HCT116 (cell line): ENCODE measurements around the gene SLC43A3. TPM values are rescaled to one million over a fixed set of nuclear protein-coding genes. Genes with fewer than 3 reads are reported as not detected.

Source experiments
- ATAC-seq: fragments of 200-7000 bp; cut with Tn5 transposase; 2 replicates; pipeline ENCODE4 v1.9.1; 2020; ENCODE audit warnings: mild to moderate bottlenecking, moderate library complexity
- BruUV-seq: library from RNA; stranded (reverse); fragments of 400-500 nt; replicated peaks from 2 replicates; lab custom pipeline; 2021; lab: Mats Ljungman, UMichigan
- CTCF ChIA-PET: fragments of 300-600 bp; sonication (Branson Sonifier 250); formaldehyde crosslinking; loops from one replicate; lab custom pipeline; 2021; ENCODE audit warnings: antibody characterized with exemption; lab: Charles Lee
- POLR2A ChIA-PET: fragments of 300-600, 350-600 bp; sonication (Branson Sonifier 250); formaldehyde crosslinking; loops from one replicate; lab custom pipeline; 2021; ENCODE audit warnings: antibody characterized with exemption; lab: Charles Lee
- RAD21 ChIA-PET, 2 experiments: fragments of 300-600 bp; sonication (Branson Sonifier 250); formaldehyde crosslinking; loops; one replicate each; lab custom pipeline; 2023; ENCODE audit warnings: low total read pairs in 2 of 2; ENCODE audit not compliant: uncharacterized antibody in 2 of 2, unreplicated experiment in 2 of 2, low non-redundant PET in 1 of 2; lab: Charles Lee
- DNase-seq: peaks from one replicate; pipeline ENCODE4 v3.0.0-alpha.2; 2010; ENCODE audit warnings: low read depth, low spot score
- H2AFZ ChIP-seq: fragments of 200-600 bp; shearing (Covaris generic), sonication (generic); 2 replicates; pipeline ENCODE4 v1.6.1; 2017; ENCODE audit warnings: low read depth, mixed run types, mixed read lengths, antibody characterized with exemption, low read length; ENCODE audit not compliant: poor library complexity, severe bottlenecking
- H3K27ac ChIP-seq: 2 replicates; pipeline ENCODE4 v1.5.1; 2012; ENCODE audit warnings: low read depth, low read length
- H3K27me3 ChIP-seq: fragments of 200-600 bp; sonication (generic); 2 replicates; pipeline ENCODE4 v1.6.1; 2016; ENCODE audit warnings: mixed run types, low read length, mixed read lengths; ENCODE audit not compliant: insufficient read depth
- H3K36me3 ChIP-seq, 2 experiments: fragments of 200-500 bp in 1 of 2; fragments of 200-600 bp in 1 of 2; sonication (Bioruptor generic) in 1 of 2; sonication (generic) in 1 of 2; 2 replicates each; pipeline versions ENCODE4 v1.5.1 to v1.6.1; 2014 to 2016; ENCODE audit warnings: low read length in 2 of 2, inconsistent platforms in 1 of 2, mixed read lengths in 1 of 2, mixed run types in 1 of 2; ENCODE audit not compliant: insufficient read depth in 2 of 2, control insufficient read depth in 1 of 2
- H3K4me1 ChIP-seq, 2 experiments: fragments of 200-600 bp in 1 of 2; sonication (generic) in 1 of 2; 2 replicates each; pipeline versions ENCODE4 v1.5.1 to v1.6.1; 2012 to 2017; ENCODE audit warnings: low read length in 2 of 2, inconsistent platforms in 1 of 2, mild to moderate bottlenecking in 1 of 2, mixed read lengths in 1 of 2, mixed run types in 1 of 2, moderate library complexity in 1 of 2; ENCODE audit not compliant: insufficient read depth in 2 of 2, control insufficient read depth in 1 of 2
- H3K4me2 ChIP-seq: fragments of 200-600 bp; sonication (generic); 2 replicates; pipeline ENCODE4 v1.6.1; 2017; ENCODE audit warnings: mixed run types, low read length, mixed read lengths
- H3K4me3 ChIP-seq, 2 experiments: fragments of 200-600 bp in 1 of 2; sonication (generic) in 1 of 2; replicated peaks in 1 of 2; 2 replicates each; pipeline ENCODE4 v1.5.1; 2011 to 2016; ENCODE audit warnings: low read length in 2 of 2, control low read depth in 1 of 2, low read depth in 1 of 2, mild to moderate bottlenecking in 1 of 2, mixed read lengths in 1 of 2, mixed run types in 1 of 2
- H3K79me2 ChIP-seq: fragments of 200-600 bp; sonication (generic); 2 replicates; pipeline ENCODE4 v1.6.1; 2017; ENCODE audit warnings: mild to moderate bottlenecking, mixed run types, low read length, moderate library complexity, mixed read lengths; ENCODE audit not compliant: insufficient read depth
- H3K9ac ChIP-seq: fragments of 200-600 bp; sonication (generic); 2 replicates; pipeline ENCODE4 v1.6.1; 2016; ENCODE audit warnings: low read length, mixed read lengths
- H3K9me2 ChIP-seq: fragments of 200-600 bp; sonication (generic), shearing (Covaris generic); 2 replicates; pipeline ENCODE4 v1.6.1; 2017; ENCODE audit warnings: mixed run types, mild to moderate bottlenecking, moderate library complexity; ENCODE audit not compliant: insufficient read depth
- H3K9me3 ChIP-seq, 2 experiments: fragments of 200-500 bp in 1 of 2; fragments of 200-600 bp in 1 of 2; sonication (Bioruptor generic) in 1 of 2; sonication (generic) in 1 of 2; 2 replicates each; pipeline ENCODE4 v1.6.1; 2014 to 2017; ENCODE audit warnings: low read length in 2 of 2, mixed read lengths in 2 of 2, inconsistent platforms in 1 of 2, low read depth in 1 of 2, mild to moderate bottlenecking in 1 of 2, mixed run types in 1 of 2, moderate library complexity in 1 of 2; ENCODE audit not compliant: control insufficient read depth in 1 of 2, insufficient read depth in 1 of 2
- H4K20me1 ChIP-seq: fragments of 200-600 bp; sonication (generic), shearing (Covaris generic); 2 replicates; pipeline ENCODE4 v1.6.1; 2017; ENCODE audit warnings: mixed run types, mild to moderate bottlenecking, moderate library complexity; ENCODE audit not compliant: insufficient read depth
- ATF3 ChIP-seq: IDR thresholded peaks from 2 replicates; pipeline ENCODE4 v1.6.1; 2012
- CBX3 ChIP-seq: IDR thresholded peaks from 2 replicates; pipeline ENCODE4 v1.6.1; 2012; ENCODE audit warnings: low read depth
- CEBPB ChIP-seq: IDR thresholded peaks from 2 replicates; pipeline ENCODE4 v1.6.1; 2012; ENCODE audit warnings: low read depth
- CTCF ChIP-seq, 3 experiments: fragments of 200-600 bp in 1 of 3; sonication (generic) in 1 of 3; IDR thresholded peaks in 2 of 3; conservative IDR thresholded peaks in 1 of 3; 2 replicates each; pipeline ENCODE4 v1.5.1; 2012 to 2017; ENCODE audit warnings: low read depth in 2 of 3, low read length in 2 of 3, antibody characterized with exemption in 1 of 3, borderline replicate concordance in 1 of 3, control low read depth in 1 of 3, mild to moderate bottlenecking in 1 of 3, mixed read lengths in 1 of 3, mixed run types in 1 of 3, moderate library complexity in 1 of 3; ENCODE audit not compliant: insufficient read depth in 1 of 3
- EZH2phosphoT487 ChIP-seq: fragments of 200-600 bp; IDR thresholded peaks from 2 replicates; pipeline ENCODE4 v1.6.1; 2018; ENCODE audit warnings: antibody characterized with exemption, borderline replicate concordance
- FOSL1 ChIP-seq: IDR thresholded peaks from 2 replicates; pipeline ENCODE4 v1.6.1; 2012; ENCODE audit warnings: low read depth
- MAX ChIP-seq: IDR thresholded peaks from 2 replicates; pipeline ENCODE4 v1.6.1; 2012
- POLR2A ChIP-seq: IDR thresholded peaks from 2 replicates; pipeline ENCODE4 v1.7.0; 2011; ENCODE audit warnings: borderline replicate concordance; ENCODE audit not compliant: insufficient read depth, insufficient read length; ENCODE audit errors: extremely low read depth
- RAD21 ChIP-seq: IDR thresholded peaks from 2 replicates; pipeline ENCODE4 v1.6.1; 2012; ENCODE audit warnings: low read depth, mild to moderate bottlenecking
- REST ChIP-seq: IDR thresholded peaks from 2 replicates; pipeline ENCODE4 v1.6.1; 2012; ENCODE audit warnings: low read depth
- TCF7L2 ChIP-seq: IDR thresholded peaks from 2 replicates; pipeline ENCODE4 v1.7.0; 2011; ENCODE audit warnings: borderline replicate concordance, inconsistent platforms; ENCODE audit not compliant: insufficient read depth, insufficient read length; ENCODE audit errors: extremely low read depth
- YY1 ChIP-seq: IDR thresholded peaks from 2 replicates; pipeline ENCODE4 v1.6.1; 2011; ENCODE audit warnings: low read length, low read depth, moderate library complexity, mild to moderate bottlenecking; ENCODE audit not compliant: insufficient replicate concordance; ENCODE audit errors: extremely low read depth
- ZNF274 ChIP-seq: fragments of 200-500 bp; sonication (Bioruptor generic); IDR thresholded peaks from 2 replicates; pipeline ENCODE4 v1.6.1; 2014; ENCODE audit warnings: mild to moderate bottlenecking, low read depth, low read length, inconsistent platforms
- intact Hi-C: fragments of 100-400 bp; cut with micrococcal nuclease; formaldehyde crosslinking; loops from 2 replicates; pipeline ENCODE4 v1.10.0; 2022
- total RNA-seq: library from RNA; stranded (reverse); gene quantifications from one replicate; pipeline ENCODE4 v1.2.1, GENCODE V29; 2021; ENCODE audit not compliant: unreplicated experiment

Gene SLC43A3
- total RNA-seq, 1 experiment from 2014 or later: 36.9 TPM

GRCh38 chr11:57368845-57369232 is 58.1 kb downstream of the SLC43A3 start:
- no peaks in the 10 kb centered on the region for H3K4me1 ChIP-seq
- RAD21 ChIA-PET: no interaction called here
- no peak for TF ChIP-seq MAX
- TF ChIP-seq POLR2A: no peak
- no peak for TF ChIP-seq EZH2phosphoT487
- TF ChIP-seq CBX3: no peak
- no peak for TF ChIP-seq CEBPB
- no peak for TF ChIP-seq CTCF (IDR thresholded peaks at IDR 0.05 in 2 of 3, conservative IDR thresholded peaks at IDR 0.05 in 1 of 3; ENCODE audit: borderline replicate concordance in 1 of 3, insufficient read depth in 1 of 3, low read depth in 2 of 3, low read length in 2 of 3)
- intact Hi-C loops: no loop called here
- H3K4me2 ChIP-seq: no peak overlapping the region
- ATAC-seq (no peak), DNase-seq (no peak)
- H3K27ac ChIP-seq: no peak overlapping the region
- CTCF ChIA-PET: no interaction called here
- no peaks in the 10 kb centered on the region for H3K27me3 ChIP-seq
- no peaks in the 10 kb centered on the region for H3K9me3 ChIP-seq
- BruUV-seq: no TSS peak
- H3K79me2 ChIP-seq: no peaks in the 10 kb centered on the region
- H3K9me2 ChIP-seq: no peaks in the 10 kb centered on the region
- no peak overlapping the region for H3K9ac ChIP-seq
- POLR2A ChIA-PET: no interaction called here
- H3K36me3 ChIP-seq: no peaks in the 10 kb centered on the region
- no peak overlapping the region for H2AFZ ChIP-seq
- H4K20me1 ChIP-seq: no peaks in the 10 kb centered on the region
- no peak overlapping the region for H3K4me3 ChIP-seq

GRCh38 chr11:57368106-57368844 is 58.6 kb downstream of the SLC43A3 start:
- Histone ChIP-seq H3K27me3 (0 out of 2 replicates have a peak, but pooled peaks cover under 1% of the 10 kb centered on the region), H3K27ac (no peak overlapping the region), H2AFZ (no peak overlapping the region), H3K9me3 (no peaks in the 10 kb centered on the region), H3K9me2 (no peaks in the 10 kb centered on the region), H3K4me1 (no peaks in the 10 kb centered on the region), H3K36me3 (no peaks in the 10 kb centered on the region), H3K79me2 (no peaks in the 10 kb centered on the region), H3K4me2 (no peak overlapping the region), H3K4me3 (no peak overlapping the region), H4K20me1 (no peaks in the 10 kb centered on the region), H3K9ac (no peak overlapping the region)
- ChIA-PET CTCF (no interaction called here), POLR2A (no interaction called here), RAD21 (no interaction called here)
- no peak for DNase-seq
- no peak for ATAC-seq
- no TSS peak for BruUV-seq
- intact Hi-C loops: no loop called here
- no peak for TF ChIP-seq ATF3
- TF ChIP-seq REST: no peak
- no peak for TF ChIP-seq CBX3
- no peak for TF ChIP-seq POLR2A
- TF ChIP-seq YY1: no peak
- TF ChIP-seq TCF7L2: no peak
- no peak for TF ChIP-seq RAD21
- TF ChIP-seq ZNF274: no peak
- TF ChIP-seq FOSL1: no peak
